Measurements from ENCODE around the gene RPS8.
A peak's percentile ranks its signal among the peaks of the same experiment; 100 is the strongest.
"Not testable (repeated sequence)": the region's sequence is repeated elsewhere in the genome, so short reads cannot be mapped to it uniquely, and the experiment has no call there.

Gene RPS8

GRCh38 chr1:44783697-44784093, 8.4 kb downstream of the RPS8 start:
- DNase-seq = no peak

- no peak for DNase-seq
These were observed 9.0 kb downstream of the RPS8 start for GRCh38 chr1:44784094-44785028.

- no peak for DNase-seq
These were observed 9.7 kb downstream of the RPS8 start for GRCh38 chr1:44785029-44785380.

DNA sequence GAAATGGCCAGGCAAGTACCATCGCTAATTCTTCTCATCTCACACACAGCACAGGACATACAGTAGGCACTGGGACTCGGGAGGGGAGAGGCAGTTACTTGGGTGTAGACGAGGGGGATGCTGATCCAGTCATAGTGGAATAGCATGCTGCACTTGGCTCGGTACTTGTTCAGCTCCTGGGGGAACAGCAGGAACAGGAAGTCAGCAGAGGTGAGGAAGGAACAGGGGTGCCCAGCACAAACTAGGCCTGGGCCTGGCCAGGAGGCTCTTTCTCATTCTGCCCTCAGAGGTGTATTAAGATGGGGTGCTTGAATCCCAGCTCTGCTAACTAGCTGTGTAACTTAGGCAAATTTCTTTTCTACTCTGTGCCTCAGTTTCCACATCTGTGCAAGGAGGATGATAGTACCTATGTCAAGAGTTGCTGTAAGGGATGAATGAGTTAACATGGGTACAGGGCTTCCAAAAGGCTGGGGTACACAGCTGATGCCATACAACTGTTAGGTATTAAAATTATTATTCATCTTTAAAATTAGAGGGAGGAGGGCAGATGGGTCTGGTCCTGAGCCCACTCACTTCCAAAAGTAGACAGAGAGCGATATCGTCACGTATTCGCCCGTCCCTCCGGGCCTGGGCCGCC, 10.3 kb downstream of the RPS8 start:
- no peak for DNase-seq

GRCh38 chr1:44786138-44786840, 10.9 kb downstream of the RPS8 start:
- peak; percentile 73 for DNase-seq

- no peak for DNase-seq
These were observed 11.6 kb downstream of the RPS8 start for GRCh38 chr1:44786841-44787426.

- no peak for DNase-seq
These were observed 12.2 kb downstream of the RPS8 start for GRCh38 chr1:44787506-44787905.

- DNase-seq = no peak
These were observed 12.9 kb downstream of the RPS8 start, which contains the start of gene BEST4 for GRCh38 chr1:44788120-44788860. Gene BEST4 (minus strand): TSS chr1:44788170. CDS start chr1:44787705, 465 bp downstream.

- no peak for DNase-seq
These were observed 15.8 kb downstream of the RPS8 start for GRCh38 chr1:44790968-44791801.

- no peak for DNase-seq
These were observed 17.6 kb downstream of the RPS8 start for GRCh38 chr1:44792736-44793502.

GRCh38 chr1:44797886-44798285, 22.5 kb downstream of the RPS8 start:
- DNase-seq = not testable (repeated sequence)

DNA sequence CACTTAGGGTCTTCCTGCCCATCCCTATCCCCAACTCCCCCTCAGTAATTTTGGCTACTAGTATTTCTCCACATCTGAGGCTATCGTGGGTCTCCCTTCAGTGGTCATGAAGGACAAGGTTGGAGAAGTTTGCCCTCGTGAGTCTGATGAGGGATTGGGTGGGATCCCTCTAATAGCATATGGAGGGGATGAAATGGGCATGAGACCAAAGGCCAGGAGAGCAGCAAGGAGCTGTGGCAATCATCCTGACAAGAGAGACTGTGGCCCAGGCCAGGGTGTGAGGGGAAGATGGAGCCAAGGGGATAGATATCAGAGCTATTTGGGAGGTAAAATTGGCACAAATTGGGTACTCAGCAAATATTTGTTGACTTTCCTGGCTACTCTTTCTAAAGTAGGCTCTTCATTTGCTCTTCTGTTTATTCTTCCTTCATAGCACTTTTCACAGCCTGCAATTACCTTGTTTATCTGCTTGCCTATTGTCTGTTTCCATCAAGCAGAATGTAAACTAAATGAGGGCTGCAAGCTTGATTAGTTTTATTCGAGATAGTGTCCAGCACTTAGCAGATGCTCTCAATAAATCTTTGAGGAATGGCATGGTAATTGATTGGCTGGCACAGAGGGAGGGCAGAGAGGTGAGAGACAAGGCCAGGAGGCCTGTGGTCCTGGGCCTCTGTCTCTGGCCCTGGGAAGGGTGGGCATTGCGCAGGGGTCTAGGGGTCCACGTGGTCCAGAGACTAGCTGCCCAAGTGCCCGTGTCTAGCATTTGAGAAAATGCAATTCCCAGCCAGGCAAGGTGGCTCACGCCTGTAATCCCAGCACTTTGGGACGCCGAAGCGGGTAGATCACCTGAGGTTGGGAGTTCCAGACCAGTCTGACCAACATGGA, 23.4 kb downstream of the RPS8 start:
- DNase-seq = no peak

DNA sequence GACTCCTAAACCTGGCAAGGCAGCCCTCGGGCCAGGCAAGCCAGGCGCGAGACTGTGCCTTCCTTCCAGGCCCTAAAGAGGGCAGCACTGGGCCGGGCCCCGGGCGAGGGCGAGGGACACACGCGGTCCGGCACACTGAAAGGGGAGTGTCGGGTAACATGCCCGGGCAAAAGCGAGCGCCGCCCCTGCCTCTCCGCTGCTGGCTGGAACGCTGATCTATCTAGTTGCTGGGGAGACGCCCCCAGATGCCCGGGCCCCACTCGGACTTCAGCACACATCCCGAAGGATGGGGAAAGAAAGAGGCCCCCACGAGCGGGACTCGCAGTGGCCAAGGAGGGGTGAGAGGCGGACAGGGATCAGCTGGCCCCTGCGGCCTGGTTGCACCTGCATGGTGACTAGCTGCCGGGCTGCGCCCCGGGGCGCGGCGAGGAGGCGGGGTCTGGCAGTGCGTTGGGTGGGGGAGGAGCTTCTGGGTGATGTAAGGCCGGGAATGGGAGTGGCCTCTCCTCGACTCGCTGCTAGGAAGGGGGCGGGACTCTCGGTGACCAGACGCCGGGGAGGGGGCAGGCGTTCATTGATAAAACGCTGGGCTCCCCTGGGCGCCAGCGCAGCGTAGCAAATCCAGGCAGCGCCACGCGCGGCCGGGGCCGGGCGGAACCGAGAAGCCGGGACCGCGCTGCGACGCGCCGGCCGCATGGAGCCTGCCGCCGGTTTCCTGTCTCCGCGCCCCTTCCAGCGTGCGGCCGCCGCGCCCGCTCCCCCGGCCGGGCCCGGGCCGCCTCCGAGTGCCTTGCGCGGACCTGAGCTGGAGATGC, 24.6 kb downstream of the RPS8 start, which contains the start of gene PLK3:
TSS of gene PLK3 (plus strand) at position 608 of the 815 bp plus-strand sequence. CDS start at position 695, 87 bp downstream.
- DNase-seq = peak; percentile 98

DNA sequence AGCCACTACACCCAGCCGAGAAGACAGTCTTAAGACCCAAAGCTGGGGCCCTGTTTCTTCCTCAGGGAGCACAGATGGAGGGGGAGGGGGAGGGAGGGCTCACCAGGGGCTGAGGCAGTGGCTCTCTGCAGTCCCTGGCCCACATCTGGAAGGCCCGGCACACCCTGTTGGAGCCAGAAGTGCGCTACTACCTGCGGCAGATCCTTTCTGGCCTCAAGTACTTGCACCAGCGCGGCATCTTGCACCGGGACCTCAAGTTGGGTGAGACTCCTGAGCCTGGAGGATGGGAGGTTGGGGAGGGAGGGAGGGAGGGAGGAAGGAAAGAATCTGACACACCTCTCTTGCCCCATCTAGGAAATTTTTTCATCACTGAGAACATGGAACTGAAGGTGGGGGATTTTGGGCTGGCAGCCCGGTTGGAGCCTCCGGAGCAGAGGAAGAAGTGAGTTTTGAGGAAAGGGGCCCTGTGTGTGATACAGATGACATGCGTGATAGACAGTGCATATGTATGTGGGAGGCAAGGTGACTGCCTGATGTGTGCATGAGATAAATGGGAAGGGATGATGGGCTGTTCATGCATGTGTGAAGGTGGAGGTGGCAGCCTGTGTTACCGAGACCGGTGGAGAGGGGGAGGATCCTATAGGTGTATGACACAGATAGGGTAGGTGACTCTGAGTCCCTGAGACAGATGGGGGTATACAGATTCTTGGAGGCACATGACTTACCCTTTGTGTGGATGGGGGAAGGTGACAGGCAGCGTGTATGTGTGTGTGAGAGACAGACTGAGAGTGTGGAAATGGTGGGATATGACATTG, 26.4 kb downstream of the RPS8 start:
- peak; percentile 44 for DNase-seq

GRCh38 chr1:44802306-44803061, 27.1 kb downstream of the RPS8 start:
- no peak for DNase-seq

DNA sequence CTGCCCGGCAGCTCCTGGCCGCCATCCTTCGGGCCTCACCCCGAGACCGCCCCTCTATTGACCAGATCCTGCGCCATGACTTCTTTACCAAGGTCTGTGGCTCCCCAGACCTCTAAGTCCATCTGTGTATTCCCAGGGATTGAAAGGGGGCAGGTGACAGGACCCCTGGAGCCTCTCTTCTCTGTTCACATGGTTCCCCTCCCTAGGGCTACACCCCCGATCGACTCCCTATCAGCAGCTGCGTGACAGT, 27.6 kb downstream of the RPS8 start:
- DNase-seq = no peak
